GM12878 (cell line): ENCODE data around the gene HEMK1. TPM values are rescaled to one million over a fixed set of nuclear protein-coding genes. Genes with fewer than 3 reads are reported as not detected.

ENCODE experiments used
- ATAC-seq: fragments of 200-7000 bp; cut with Tn5 transposase; 3 replicates; pipeline ENCODE4 v1.9.1; 2020; ENCODE audit warnings: mild to moderate bottlenecking, moderate library complexity
- BruUV-seq: library from RNA; stranded (reverse); fragments of 400-500 nt; replicated peaks from 2 replicates; lab custom pipeline; 2021; lab: Mats Ljungman, UMichigan
- CTCF ChIA-PET: fragments of 300-600 bp; sonication (Branson Sonifier 250); formaldehyde crosslinking; extraction: SDS; loops from one replicate; lab custom pipeline; 2021; ENCODE audit warnings: inconsistent platforms; lab: Yijun Ruan, JAX
- POLR2A ChIA-PET: fragments of 350-600 bp; formaldehyde crosslinking; extraction: SDS; loops from one replicate; lab custom pipeline; 2021; ENCODE audit warnings: inconsistent platforms; lab: Charles Lee
- RAD21 ChIA-PET: fragments of 300-600 bp; sonication (Branson Sonifier 250); formaldehyde crosslinking; loops from one replicate; lab custom pipeline; 2023; ENCODE audit warnings: antibody characterized with exemption; ENCODE audit not compliant: unreplicated experiment; lab: Charles Lee
- SMC1A ChIA-PET: fragments of 300-600 bp; sonication (Branson Sonifier 250); formaldehyde crosslinking; loops from one replicate; lab custom pipeline; 2023; ENCODE audit not compliant: unreplicated experiment, uncharacterized antibody; lab: Charles Lee
- DNase-seq: peaks from one replicate; pipeline ENCODE4 v3.0.0-alpha.2; 2011; ENCODE audit warnings: low read depth, low spot score
- FAIRE-seq: peaks from 3 replicates; lab custom pipeline; 2011; peaks lifted over from hg19 to GRCh38; lab: Jason Lieb, UNC
- H2AFZ ChIP-seq: 2 replicates; pipeline ENCODE4 v1.6.0; 2011; ENCODE audit warnings: low read depth, low read length, control low read depth; ENCODE audit not compliant: control insufficient read depth
- H3K27ac ChIP-seq: 2 replicates; pipeline ENCODE4 v1.5.1; 2011; ENCODE audit warnings: control low read depth; ENCODE audit not compliant: control insufficient read depth, insufficient read depth
- H3K27me3 ChIP-seq, 2 experiments: replicated peaks in 1 of 2; 2 replicates each; pipeline versions ENCODE4 v1.6.0 to v1.6.1; 2011; ENCODE audit warnings: low read length in 1 of 2; ENCODE audit not compliant: control insufficient read depth in 2 of 2, insufficient read depth in 2 of 2
- H3K36me3 ChIP-seq, 2 experiments: 2 replicates each; pipeline ENCODE4 v1.5.1; 2011; ENCODE audit warnings: low read length in 1 of 2; ENCODE audit not compliant: control insufficient read depth in 2 of 2, insufficient read depth in 2 of 2
- H3K4me1 ChIP-seq: 2 replicates; pipeline ENCODE4 v1.6.1; 2011; ENCODE audit warnings: mild to moderate bottlenecking, low read length, moderate library complexity, mixed read lengths; ENCODE audit not compliant: control insufficient read depth, insufficient read depth
- H3K4me2 ChIP-seq: 2 replicates; pipeline ENCODE4 v1.6.0; 2011; ENCODE audit warnings: control low read depth; ENCODE audit not compliant: control insufficient read depth, insufficient read depth
- H3K4me3 ChIP-seq: fragments of 200-600 bp; sonication (generic); 2 replicates; pipeline ENCODE4 v1.5.1; 2016
- H3K79me2 ChIP-seq: 2 replicates; pipeline ENCODE4 v1.6.0; 2011; ENCODE audit warnings: low read length; ENCODE audit not compliant: control insufficient read depth, insufficient read depth
- H3K9ac ChIP-seq: 2 replicates; pipeline ENCODE4 v1.8.0; 2011; ENCODE audit warnings: low read length, control low read depth, mixed read lengths; ENCODE audit not compliant: control insufficient read depth, insufficient read depth
- H3K9me3 ChIP-seq: replicated peaks from 3 replicates; pipeline ENCODE4 v1.5.1; 2011; ENCODE audit warnings: mild to moderate bottlenecking, low read length; ENCODE audit not compliant: control insufficient read depth, insufficient read depth
- H4K20me1 ChIP-seq: 2 replicates; pipeline ENCODE4 v1.6.0; 2011; ENCODE audit not compliant: control insufficient read depth, insufficient read depth
- CHD4 ChIP-seq: fragments of 200-600 bp; sonication (generic); IDR thresholded peaks from 2 replicates; pipeline ENCODE4 v1.6.1; 2016; ENCODE audit warnings: mild to moderate bottlenecking
- CREB1 ChIP-seq: IDR thresholded peaks from 2 replicates; pipeline ENCODE4 v1.6.1; 2012; ENCODE audit warnings: low read depth, mild to moderate bottlenecking, inconsistent platforms
- EED ChIP-seq: sonication (generic); IDR thresholded peaks from 2 replicates; pipeline ENCODE4 v1.6.1; 2016; ENCODE audit warnings: antibody characterized with exemption, low read depth
- KDM1A ChIP-seq: fragments of 200-600 bp; sonication (generic); IDR thresholded peaks from 2 replicates; pipeline ENCODE4 v1.6.1; 2016; ENCODE audit warnings: borderline replicate concordance
- NR2F1 ChIP-seq: fragments of 450-650 bp; conservative IDR thresholded peaks from 2 replicates; pipeline ENCODE4 v1.6.1; 2017; ENCODE audit warnings: mild to moderate bottlenecking
- POLR2AphosphoS2 ChIP-seq: IDR thresholded peaks from 2 replicates; pipeline ENCODE4 v1.6.1; 2011; ENCODE audit warnings: low read depth, mild to moderate bottlenecking, low read length, improper control_type of control experiment, moderate library complexity
- RAD21 ChIP-seq: IDR thresholded peaks from 2 replicates; pipeline ENCODE4 v1.6.1; 2011; ENCODE audit warnings: mild to moderate bottlenecking, low read depth, low read length, moderate library complexity; ENCODE audit not compliant: insufficient read depth
- SMAD1 ChIP-seq: fragments of 450-650 bp; IDR thresholded peaks from 2 replicates; pipeline ENCODE4 v1.6.1; 2018; ENCODE audit warnings: mild to moderate bottlenecking, low read depth; ENCODE audit not compliant: partially characterized antibody
- TBL1XR1 ChIP-seq: IDR thresholded peaks from 2 replicates; pipeline ENCODE4 v1.6.1; 2012; ENCODE audit warnings: low read depth, low read length, improper control_type of control experiment
- ZNF274 ChIP-seq: IDR thresholded peaks from one replicate; pipeline ENCODE4 v1.8.0; 2011; ENCODE audit not compliant: insufficient read length, insufficient read depth
- whole genome bisulfite sequencing: methylation state at CpG from one replicate; pipeline ENCODE4 v1.1.6; 2016; ENCODE audit warnings: low lambda C conversion rate; ENCODE audit not compliant: insufficient replicate concordance, insufficient coverage; ENCODE audit errors: missing lambda C conversion rate; 5-methylcytosine and 5-hydroxymethylcytosine counted together
- in situ Hi-C: fragments of 300-500 bp; cut with MboI; formaldehyde crosslinking; loops from 9 replicates; pipeline ENCODE4 v1.14.3; 2018; ENCODE audit warnings: mixed read lengths
- intact Hi-C: fragments of 100-400 bp; cut with micrococcal nuclease; formaldehyde crosslinking; loops from one replicate; pipeline ENCODE4 v1.14.2; 2022; ENCODE audit not compliant: unreplicated experiment
- polyA plus RNA-seq, 11 experiments: library from polyadenylated mRNA; depleted of rRNA in 4 of 11; unstranded in 6 of 11; stranded (reverse) in 5 of 11; fragments of >200 nt; fragmentation: Nextera tagmentation in 4 of 11; fragmentation: Illumina TruSeq in 1 of 11; extraction: Ambion mirVana in 4 of 11; extraction: Trizol in 1 of 11; gene quantifications; 1 replicate in 1 of 11; 2 replicates in 10 of 11; pipeline versions ENCODE4 v1.2.1 to v1.2.3, GENCODE V29; 2011 to 2016; ENCODE audit warnings: inconsistent platforms in 2 of 11, missing spikeins in 2 of 11, low read depth in 1 of 11
- total RNA-seq, 4 experiments: library from RNA; depleted of rRNA in 3 of 4; stranded (reverse); fragments of >200 nt in 3 of 4; fragmentation: Illumina TruSeq in 1 of 4; extraction: Trizol in 1 of 4; gene quantifications; 2 replicates each; pipeline versions ENCODE4 v1.2.1 to v1.2.3, GENCODE V29; 2013 to 2021

The HEMK1 gene
- total and polyA plus RNA-seq, 10 of the 15 experiments (the other 5 are each of a cell fraction or from before 2014, with no cell fraction given) = 2.8 to 19.0 (median 12.0) TPM

GRCh38 chr3:50630877-50631276, 61.6 kb downstream of the HEMK1 start (continued):
- no peak for TF ChIP-seq SMAD1
- no peak for TF ChIP-seq ZNF274
- TF ChIP-seq EED = no peak
- no peak for TF ChIP-seq CHD4
- no peak for TF ChIP-seq CREB1

- FAIRE-seq (no peak), DNase-seq (no peak), ATAC-seq (peak; percentile 57)
- H3K27me3 ChIP-seq = no peaks in the 10 kb centered on the region
- H3K4me1 ChIP-seq = peaks cover 10% of the 10 kb centered on the region
- no peak overlapping the region for H2AFZ ChIP-seq
- no TSS peak for BruUV-seq
- WGBS = 59% methylated on average over 5 of the region's 5 CpGs
- ChIA-PET POLR2A (interaction anchor here (0.5 to 1.0 kb wide), 2 partner anchors 13 to 46 kb away, joined by 3 read pairs; no protein-coding TSS in a partner anchor), RAD21 (interaction anchor here (0.7 to 2.9 kb wide), 6 partner anchors 12 to 21 kb away, joined by 3 to 14 read pairs (median 4); partner anchors contain the start of genes CISH and MAPKAPK3), SMC1A (interaction anchor here (0.7 to 5.7 kb wide), 5 partner anchors 9 to 60 kb away, joined by 3 to 26 read pairs (median 4); partner anchors contain the start of gene MAPKAPK3), CTCF (interaction anchor here (0.9 to 3.1 kb wide), 5 partner anchors 12 to 20 kb away, joined by 3 to 13 read pairs (median 11); partner anchors contain the start of gene MAPKAPK3)
- H3K36me3 ChIP-seq = peaks cover 0 to 6% of the 10 kb centered on the region in 2 experiments; a peak in 2 of 4 replicates
- TF ChIP-seq NR2F1 (no peak), TBL1XR1 (no peak), RAD21 (peak; percentile 26; the same call in 1 of the 2 replicates), EED (no peak), KDM1A (no peak), POLR2AphosphoS2 (no peak)
- no peak overlapping the region for H3K4me3 ChIP-seq
- in situ Hi-C loops = no loop called here
- no peak overlapping the region for H3K4me2 ChIP-seq
- no peaks in the 10 kb centered on the region for H3K9me3 ChIP-seq
- H3K27ac ChIP-seq = no peak overlapping the region
- intact Hi-C loops = no loop called here
- no peak overlapping the region for H3K9ac ChIP-seq
- H3K79me2 ChIP-seq = no peaks in the 10 kb centered on the region
- no peaks in the 10 kb centered on the region for H4K20me1 ChIP-seq
These were observed 63.1 kb downstream of the HEMK1 start for GRCh38 chr3:50632450-50632849.
